Measurements from ENCODE around the gene TLE3. TPM values are rescaled to one million over a fixed set of nuclear protein-coding genes. Genes with fewer than 3 reads are reported as not detected.

The TLE3 gene
- total RNA-seq, 2 donors from 2014 or later, result 65.4 to 85.1 TPM

DNA sequence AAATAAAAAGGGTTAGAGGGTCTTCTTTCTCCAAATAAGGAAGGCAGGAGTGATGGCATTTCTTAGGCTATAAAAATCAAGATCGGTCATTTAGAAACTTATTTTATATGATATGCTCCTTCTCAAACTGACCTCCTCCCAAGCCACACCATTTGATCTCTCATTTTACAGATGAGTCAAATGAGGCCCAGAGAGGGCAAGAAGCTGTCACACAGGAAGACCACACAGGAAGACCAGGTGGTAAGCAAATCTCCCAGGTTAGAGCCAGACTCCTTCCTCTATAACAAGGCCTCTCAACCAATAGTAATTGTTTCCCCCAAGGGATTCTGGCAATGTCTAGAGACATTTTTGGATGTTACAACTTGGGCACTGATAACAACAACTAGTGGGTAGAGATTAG is 13.8 kb downstream of the TLE3 start:
- Histone ChIP-seq H3K4me3 (no peak overlapping the region), H3K9me3 (no peaks in the 10 kb centered on the region), H3K9ac (ENCODE audit: low read depth in 2 of 2, low read length in 2 of 2) (no peak overlapping the region), H3K4me1 (peaks cover 9% of the 10 kb centered on the region), H3K27ac (no peak overlapping the region), H3K27me3 (no peaks in the 10 kb centered on the region), H3K36me3 (peaks cover 16% of the 10 kb centered on the region)
- no peak for DNase-seq
- intact Hi-C loops (cut with DNase I), result loop anchor here (10.0 kb wide), 1 partner anchor 489 kb away; no protein-coding TSS in a partner anchor
- TF ChIP-seq, protein P1, sequence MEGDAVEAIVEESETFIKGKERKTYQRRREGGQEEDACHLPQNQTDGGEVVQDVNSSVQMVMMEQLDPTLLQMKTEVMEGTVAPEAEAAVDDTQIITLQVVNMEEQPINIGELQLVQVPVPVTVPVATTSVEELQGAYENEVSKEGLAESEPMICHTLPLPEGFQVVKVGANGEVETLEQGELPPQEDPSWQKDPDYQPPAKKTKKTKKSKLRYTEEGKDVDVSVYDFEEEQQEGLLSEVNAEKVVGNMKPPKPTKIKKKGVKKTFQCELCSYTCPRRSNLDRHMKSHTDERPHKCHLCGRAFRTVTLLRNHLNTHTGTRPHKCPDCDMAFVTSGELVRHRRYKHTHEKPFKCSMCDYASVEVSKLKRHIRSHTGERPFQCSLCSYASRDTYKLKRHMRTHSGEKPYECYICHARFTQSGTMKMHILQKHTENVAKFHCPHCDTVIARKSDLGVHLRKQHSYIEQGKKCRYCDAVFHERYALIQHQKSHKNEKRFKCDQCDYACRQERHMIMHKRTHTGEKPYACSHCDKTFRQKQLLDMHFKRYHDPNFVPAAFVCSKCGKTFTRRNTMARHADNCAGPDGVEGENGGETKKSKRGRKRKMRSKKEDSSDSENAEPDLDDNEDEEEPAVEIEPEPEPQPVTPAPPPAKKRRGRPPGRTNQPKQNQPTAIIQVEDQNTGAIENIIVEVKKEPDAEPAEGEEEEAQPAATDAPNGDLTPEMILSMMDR (IDR thresholded peaks at IDR 0.05), result no peak

GRCh38 chr15:70083418-70083817 is 14.3 kb downstream of the TLE3 start:
- H3K9me3 ChIP-seq, result no peaks in the 10 kb centered on the region
- peaks cover 16% of the 10 kb centered on the region for H3K36me3 ChIP-seq
- TF ChIP-seq, protein P1 (IDR thresholded peaks at IDR 0.05), result no peak
- H3K9ac ChIP-seq (ENCODE audit: low read depth in 2 of 2, low read length in 2 of 2), result no peak overlapping the region
- DNase-seq, result no peak
- H3K4me3 ChIP-seq, result no peak overlapping the region
- intact Hi-C loops (cut with DNase I), result loop anchor here (10.0 kb wide), 1 partner anchor 489 kb away; no protein-coding TSS in a partner anchor
- peaks cover 9% of the 10 kb centered on the region for H3K4me1 ChIP-seq
- H3K27ac ChIP-seq, result no peak overlapping the region
- no peaks in the 10 kb centered on the region for H3K27me3 ChIP-seq

DNA sequence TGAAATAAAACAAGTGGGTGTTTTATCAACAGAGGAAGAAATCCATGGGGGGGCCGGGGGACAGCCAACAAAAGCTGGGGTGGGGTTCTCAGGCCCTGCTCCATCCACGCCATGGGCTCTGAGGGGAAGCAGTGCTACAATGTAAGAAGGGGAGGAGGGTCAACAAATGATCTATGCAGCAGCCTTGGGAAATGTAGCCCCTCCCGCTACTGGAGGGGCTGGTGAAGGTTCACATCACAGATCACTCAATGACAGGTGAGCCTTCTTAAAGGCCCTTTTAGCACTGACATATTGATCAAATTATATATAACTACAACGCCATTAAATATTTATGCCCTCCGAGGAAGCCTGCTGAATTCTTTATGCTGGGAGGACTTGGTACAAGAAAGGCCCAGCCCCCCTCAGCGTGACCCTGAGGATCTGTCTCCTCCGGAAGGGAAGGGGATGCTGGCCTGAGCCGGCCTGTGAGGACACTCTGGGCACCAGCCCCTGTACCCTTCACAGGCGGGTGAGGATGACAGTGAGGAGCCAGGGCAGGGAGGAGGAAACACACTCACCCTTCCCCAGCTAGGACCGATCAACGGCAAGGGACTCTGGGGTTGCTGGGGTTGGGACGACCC is 15.3 kb downstream of the TLE3 start:
- no peak overlapping the region for H3K4me3 ChIP-seq
- TF ChIP-seq, protein P1 (IDR thresholded peaks at IDR 0.05), result no peak
- H3K36me3 ChIP-seq, result peaks cover 16% of the 10 kb centered on the region
- H3K9ac ChIP-seq (ENCODE audit: low read depth in 2 of 2, low read length in 2 of 2), result no peak overlapping the region
- H3K9me3 ChIP-seq, result no peaks in the 10 kb centered on the region
- intact Hi-C loops (cut with DNase I), result loop anchor here (10.0 kb wide), 1 partner anchor 488 kb away; no protein-coding TSS in a partner anchor
- H3K4me1 ChIP-seq, result peaks cover 9% of the 10 kb centered on the region
- no peak for DNase-seq
- H3K27ac ChIP-seq, result no peak overlapping the region
- no peaks in the 10 kb centered on the region for H3K27me3 ChIP-seq

DNA sequence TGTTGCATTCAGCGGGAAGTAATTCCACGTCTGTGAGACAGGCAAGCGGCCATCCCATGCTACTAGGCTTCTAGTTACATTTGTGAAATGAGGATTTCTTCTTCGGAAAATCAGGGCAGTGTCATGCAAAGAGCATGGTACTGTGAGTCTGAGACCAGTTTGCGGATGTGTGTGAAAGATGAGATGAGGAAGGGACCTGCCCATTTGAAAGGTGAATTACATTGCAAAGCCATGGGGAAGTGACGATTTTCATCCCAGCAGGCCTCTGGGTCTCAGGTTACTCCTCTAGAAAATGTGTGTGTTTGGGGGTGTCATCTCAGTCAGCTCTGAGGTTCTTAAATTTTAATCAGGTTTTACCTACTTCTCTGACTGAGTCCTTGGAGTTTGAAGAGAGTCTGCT is 16.1 kb downstream of the TLE3 start:
- Histone ChIP-seq H3K9me3 (no peaks in the 10 kb centered on the region), H3K36me3 (peaks cover 16% of the 10 kb centered on the region), H3K9ac (ENCODE audit: low read depth in 2 of 2, low read length in 2 of 2) (no peak overlapping the region), H3K4me3 (no peak overlapping the region), H3K27me3 (no peaks in the 10 kb centered on the region), H3K4me1 (peaks cover 9% of the 10 kb centered on the region), H3K27ac (no peak overlapping the region)
- TF ChIP-seq, protein P1 (IDR thresholded peaks at IDR 0.05), result no peak
- DNase-seq, result no peak
- intact Hi-C loops (cut with DNase I), result loop anchor here (10.0 kb wide), 1 partner anchor 487 kb away; no protein-coding TSS in a partner anchor

GRCh38 chr15:70080347-70080746 is 17.4 kb downstream of the TLE3 start:
- peaks cover 22% of the 10 kb centered on the region for H3K36me3 ChIP-seq
- H3K27ac ChIP-seq, result no peak overlapping the region

More at GRCh38 chr15:70080347-70080746, 17.4 kb downstream of the TLE3 start:
- TF ChIP-seq, protein P1 (IDR thresholded peaks at IDR 0.05), result no peak
- intact Hi-C loops (cut with DNase I), result loop anchor here (10.0 kb wide), 1 partner anchor 486 kb away; no protein-coding TSS in a partner anchor
- no peaks in the 10 kb centered on the region for H3K9me3 ChIP-seq
- H3K4me1 ChIP-seq, result peaks cover 9% of the 10 kb centered on the region
- no peaks in the 10 kb centered on the region for H3K27me3 ChIP-seq
- no peak overlapping the region for H3K9ac ChIP-seq (ENCODE audit: low read depth in 2 of 2, low read length in 2 of 2)
- no peak overlapping the region for H3K4me3 ChIP-seq
- DNase-seq, result no peak
